ELR (cell line): ENCODE data around the gene ERMARD.

Source experiments
- DNase-seq: peaks from one replicate; pipeline ENCODE4 v3.0.0-alpha.2; 2015; ENCODE audit warnings: low read depth

The ERMARD gene

GRCh38 chr6:169802790-169803189 lies 51.4 kb downstream of the ERMARD start:
- DNase-seq, result no peak

- DNase-seq, result no peak
Measured at GRCh38 chr6:169803271-169803811, 51.9 kb downstream of the ERMARD start.

- no peak for DNase-seq
Measured at GRCh38 chr6:169803816-169804340, 52.5 kb downstream of the ERMARD start.

- DNase-seq, result no peak
Measured at GRCh38 chr6:169804427-169804826, 53.0 kb downstream of the ERMARD start.

- no peak for DNase-seq
Measured at GRCh38 chr6:169805242-169805838, 53.9 kb downstream of the ERMARD start.

- DNase-seq, result no peak
Measured at GRCh38 chr6:169806701-169807100, 55.3 kb downstream of the ERMARD start.

GRCh38 chr6:169807229-169807628 lies 55.8 kb downstream of the ERMARD start:
- DNase-seq, result no peak

- no peak for DNase-seq
Measured at GRCh38 chr6:169807699-169808607, 56.5 kb downstream of the ERMARD start.

GRCh38 chr6:169808608-169808967 lies 57.2 kb downstream of the ERMARD start:
- DNase-seq, result no peak

GRCh38 chr6:169809386-169809785 lies 58.0 kb downstream of the ERMARD start:
- no peak for DNase-seq

GRCh38 chr6:169810066-169810989 lies 58.9 kb downstream of the ERMARD start:
- DNase-seq, result no peak

GRCh38 chr6:169811072-169811471 lies 59.6 kb downstream of the ERMARD start:
- DNase-seq, result no peak

GRCh38 chr6:169811521-169812256 lies 60.3 kb downstream of the ERMARD start:
- no peak for DNase-seq

GRCh38 chr6:169812257-169812644 lies 60.8 kb downstream of the ERMARD start:
- DNase-seq, result no peak

GRCh38 chr6:169813969-169814368 lies 62.5 kb downstream of the ERMARD start:
- no peak for DNase-seq

GRCh38 chr6:169816054-169816453 lies 64.6 kb downstream of the ERMARD start:
- DNase-seq, result no peak

GRCh38 chr6:169816975-169817374 lies 65.6 kb downstream of the ERMARD start:
- no peak for DNase-seq

- DNase-seq, result no peak
Measured at GRCh38 chr6:169820358-169820757, 68.9 kb downstream of the ERMARD start.

- no peak for DNase-seq
Measured at GRCh38 chr6:169824021-169824420, 72.6 kb downstream of the ERMARD start.

- no peak for DNase-seq
Measured at GRCh38 chr6:169824848-169825557, 73.6 kb downstream of the ERMARD start.
